Peyer's patch (tissue), 4 donors: ENCODE data around the gene GLRA3.

Experiments used
- POLR2A ChIP-seq, 2 donors: fragments of 450-650 bp; IDR thresholded peaks; one replicate each; pipeline ENCODE4 v1.5.1; 2017; ENCODE audit warnings: antibody characterized with exemption in 2 of 2, mild to moderate bottlenecking in 2 of 2, moderate library complexity in 2 of 2
- TF ChIP-seq, protein P1 (sequence below), 6 experiments: fragments of 450-650 bp in 4 of 6; fragments of 200-600 bp in 2 of 6; sonication (generic) in 1 of 6; IDR thresholded peaks; one replicate each; pipeline ENCODE4 v1.5.1; 2017 to 2019; ENCODE audit warnings: antibody characterized with exemption in 6 of 6, mild to moderate bottlenecking in 3 of 6, moderate library complexity in 1 of 6

- TF ChIP-seq, protein P1, sequence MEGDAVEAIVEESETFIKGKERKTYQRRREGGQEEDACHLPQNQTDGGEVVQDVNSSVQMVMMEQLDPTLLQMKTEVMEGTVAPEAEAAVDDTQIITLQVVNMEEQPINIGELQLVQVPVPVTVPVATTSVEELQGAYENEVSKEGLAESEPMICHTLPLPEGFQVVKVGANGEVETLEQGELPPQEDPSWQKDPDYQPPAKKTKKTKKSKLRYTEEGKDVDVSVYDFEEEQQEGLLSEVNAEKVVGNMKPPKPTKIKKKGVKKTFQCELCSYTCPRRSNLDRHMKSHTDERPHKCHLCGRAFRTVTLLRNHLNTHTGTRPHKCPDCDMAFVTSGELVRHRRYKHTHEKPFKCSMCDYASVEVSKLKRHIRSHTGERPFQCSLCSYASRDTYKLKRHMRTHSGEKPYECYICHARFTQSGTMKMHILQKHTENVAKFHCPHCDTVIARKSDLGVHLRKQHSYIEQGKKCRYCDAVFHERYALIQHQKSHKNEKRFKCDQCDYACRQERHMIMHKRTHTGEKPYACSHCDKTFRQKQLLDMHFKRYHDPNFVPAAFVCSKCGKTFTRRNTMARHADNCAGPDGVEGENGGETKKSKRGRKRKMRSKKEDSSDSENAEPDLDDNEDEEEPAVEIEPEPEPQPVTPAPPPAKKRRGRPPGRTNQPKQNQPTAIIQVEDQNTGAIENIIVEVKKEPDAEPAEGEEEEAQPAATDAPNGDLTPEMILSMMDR (IDR thresholded peaks at IDR 0.05): no peak
- TF ChIP-seq POLR2A (IDR thresholded peaks at IDR 0.05): no peak
Observed at GRCh38 chr4:174815282-174815681, 13.8 kb downstream of the GLRA3 start.
